DMS153 (cell line): Measurements from ENCODE around the gene ADO.
A peak's percentile ranks its signal among the peaks of the same experiment; 100 is the strongest.
"Not testable (repeated sequence)": the region's sequence is repeated elsewhere in the genome, so short reads cannot be mapped to it uniquely, and the experiment has no call there.

Source experiments
- DNase-seq: peaks from one replicate; lab custom pipeline; 2025; lab: John Stamatoyannopoulos, UW

Gene ADO

DNA sequence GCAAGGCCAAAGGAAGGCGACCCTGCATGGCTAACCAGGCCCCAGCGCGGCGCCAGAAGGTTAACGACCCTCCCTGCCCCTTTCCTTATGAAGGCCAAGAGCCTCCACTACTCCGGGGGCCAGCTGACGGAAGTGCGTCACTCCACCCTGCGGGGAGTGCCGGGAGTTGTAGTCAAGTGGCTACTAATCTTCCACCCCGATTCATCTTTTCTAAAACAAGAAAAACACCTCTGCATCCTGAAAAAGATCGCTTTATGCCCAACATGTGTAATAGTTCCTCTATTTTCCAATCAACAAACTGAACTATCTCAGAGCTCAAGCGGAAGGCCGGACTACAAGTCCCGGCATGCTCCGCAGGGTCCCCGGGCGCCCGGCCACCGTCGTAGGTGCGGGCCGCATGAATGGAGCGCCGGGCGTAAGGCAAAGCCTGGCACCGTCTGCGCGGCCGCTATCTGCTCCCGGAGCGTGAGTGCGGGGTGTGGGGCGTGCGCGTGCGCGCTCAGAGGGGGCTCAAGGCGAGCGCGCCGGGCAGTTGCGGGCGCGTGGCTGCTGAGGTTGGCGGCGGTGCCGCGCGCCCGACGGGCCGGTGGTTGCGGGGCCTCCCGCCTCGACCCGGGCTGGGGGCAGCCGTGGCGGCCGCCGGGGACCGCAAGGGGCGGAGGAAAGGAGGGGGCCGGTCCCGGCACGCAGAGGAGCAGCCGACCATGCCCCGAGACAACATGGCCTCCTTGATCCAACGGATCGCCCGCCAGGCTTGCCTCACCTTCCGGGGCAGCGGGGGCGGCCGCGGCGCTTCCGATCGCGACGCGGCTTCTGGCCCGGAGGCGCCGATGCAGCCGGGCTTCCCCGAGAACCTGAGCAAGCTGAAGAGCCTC is at the start of gene ADO:
Gene ADO, plus strand, starts transcription at position 365 of the 875 bp plus-strand sequence. Its CDS starts 340 bp downstream, at position 705.
- peak; percentile 70 for DNase-seq

- DNase-seq = no peak
Measured at GRCh38 chr10:62754963-62755362, 49.6 kb upstream of the ADO start.

- DNase-seq = no peak
Measured at GRCh38 chr10:62755662-62756653, 48.6 kb upstream of the ADO start.

DNA sequence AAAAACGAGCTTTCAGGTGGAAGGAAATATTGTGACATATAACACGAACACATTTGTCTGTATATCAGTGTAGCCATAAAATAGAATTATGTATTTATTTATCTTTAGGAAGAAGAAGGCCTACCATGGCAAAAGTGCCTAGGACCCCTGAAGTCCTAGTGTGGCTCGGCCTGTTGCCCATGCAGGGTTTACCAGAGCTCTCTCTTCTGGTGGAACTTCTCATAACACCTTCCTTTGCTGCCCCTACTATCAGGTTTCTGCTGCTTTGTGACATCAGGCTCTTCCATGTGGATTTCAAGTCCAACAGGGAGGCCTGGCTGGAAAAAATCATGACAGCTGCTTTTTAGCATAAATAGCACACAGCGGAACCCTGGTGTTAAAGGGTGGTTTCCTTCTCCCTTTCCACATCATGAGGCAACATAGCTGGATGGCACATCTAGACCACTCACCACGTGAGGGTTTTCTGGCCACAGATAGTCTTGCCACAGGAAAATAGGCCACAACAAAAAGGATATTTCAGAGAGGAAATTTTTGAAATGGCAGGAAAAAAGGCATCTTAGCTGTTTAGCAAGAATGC is 44.8 kb upstream of the ADO start:
- DNase-seq = no peak

- DNase-seq = no peak
Measured at GRCh38 chr10:62760401-62760800, 44.1 kb upstream of the ADO start.

DNA sequence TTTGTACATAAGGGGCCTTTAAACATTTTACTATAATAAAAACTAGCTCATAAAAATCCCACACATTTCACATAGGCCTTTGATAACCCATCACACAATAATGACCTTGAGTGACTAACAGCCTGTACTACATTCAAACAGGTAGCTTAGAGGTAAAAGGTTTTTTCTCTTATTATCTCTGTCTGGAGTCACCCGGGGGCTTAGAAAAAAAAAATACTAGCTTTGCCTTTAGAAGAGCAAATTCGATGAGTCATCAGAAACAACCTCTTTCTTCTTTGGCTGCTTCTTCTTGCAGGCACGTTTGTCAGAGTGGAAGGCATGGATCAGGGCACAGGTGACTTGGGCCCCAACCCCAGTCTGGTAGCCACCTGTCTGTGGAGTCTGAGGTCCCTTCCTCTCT is 43.4 kb upstream of the ADO start:
- DNase-seq = no peak

GRCh38 chr10:62763155-62763554 is 41.4 kb upstream of the ADO start:
- DNase-seq = no peak

DNA sequence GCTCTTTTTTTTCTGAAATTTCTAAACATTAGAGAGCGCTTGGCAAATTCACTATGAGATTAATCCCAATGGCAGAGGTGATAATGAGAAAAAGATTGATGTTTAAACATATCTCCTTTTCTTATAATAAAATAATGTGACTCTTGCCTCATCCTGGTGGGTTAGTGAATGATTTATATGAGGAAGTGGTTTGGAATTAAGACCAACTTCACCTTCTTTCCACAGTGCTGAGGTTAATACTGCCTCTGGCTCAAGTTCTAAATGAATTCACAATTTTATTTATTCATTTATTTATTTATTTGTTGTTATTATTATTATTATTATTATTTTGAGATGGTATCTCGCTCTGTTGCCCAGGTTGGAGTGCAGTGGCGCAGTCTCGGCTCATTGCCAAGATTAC is 40.5 kb upstream of the ADO start:
- DNase-seq = no peak

- no peak for DNase-seq
Measured at GRCh38 chr10:62765726-62766125, 38.8 kb upstream of the ADO start.

- no peak for DNase-seq
Measured at GRCh38 chr10:62766386-62766785, 38.1 kb upstream of the ADO start.

DNA sequence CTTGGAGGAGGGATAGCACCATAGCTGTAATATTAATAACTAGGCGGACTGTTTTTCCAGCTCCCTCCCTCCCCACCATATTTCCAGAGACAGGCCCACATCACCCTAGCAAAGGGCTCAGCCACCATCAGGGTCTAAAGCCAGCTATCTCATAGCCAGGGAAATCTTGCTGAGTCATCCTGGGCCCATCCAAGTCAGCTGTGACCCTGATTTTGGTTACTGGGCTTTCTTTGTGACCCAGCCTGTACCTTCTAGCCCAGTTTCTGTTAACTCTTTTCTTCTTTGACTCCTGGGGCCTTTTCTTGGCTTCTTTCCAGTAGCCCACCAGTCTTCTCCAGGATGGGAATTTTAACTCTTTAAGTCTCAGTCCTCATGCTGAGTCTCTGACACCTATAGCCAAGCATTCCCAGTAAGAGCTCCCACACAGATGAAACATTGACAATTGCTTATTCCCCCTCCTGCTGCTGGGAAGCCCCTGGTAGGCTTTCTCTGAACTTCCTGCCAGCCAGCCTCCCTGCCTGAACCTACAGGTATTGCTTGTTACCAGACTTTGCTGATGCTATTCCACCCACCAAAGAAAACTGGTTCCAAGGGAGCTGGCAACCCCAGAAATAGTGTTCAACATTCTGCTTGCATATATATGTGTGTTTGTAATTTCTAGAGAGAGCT is 34.8 kb upstream of the ADO start:
- DNase-seq = no peak

GRCh38 chr10:62772186-62772974 is 32.1 kb upstream of the ADO start:
- no peak for DNase-seq

DNA sequence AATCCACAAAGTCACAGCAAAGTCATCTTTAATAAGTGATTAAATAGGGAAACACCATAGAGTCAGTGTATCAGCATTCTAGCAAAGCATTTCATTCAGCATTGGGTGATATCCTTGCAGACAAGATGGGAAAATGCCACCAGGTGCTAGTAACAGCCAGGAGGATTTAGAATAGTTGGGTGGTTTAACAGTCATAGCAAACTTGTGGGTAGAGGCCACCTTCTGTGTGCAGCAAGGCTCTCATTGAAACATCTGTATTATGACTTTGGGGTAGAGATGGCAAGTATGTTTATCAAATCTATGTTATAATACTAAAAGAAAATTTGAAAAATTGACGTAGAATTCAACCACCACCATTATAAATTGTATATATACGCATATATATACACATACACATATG is 26.4 kb upstream of the ADO start:
- no peak for DNase-seq

GRCh38 chr10:62779487-62780248 is 24.9 kb upstream of the ADO start:
- no peak for DNase-seq

- not testable (repeated sequence) for DNase-seq
Measured at GRCh38 chr10:62784537-62784936, 20.0 kb upstream of the ADO start.

- not testable (repeated sequence) for DNase-seq
Measured at GRCh38 chr10:62788285-62788684, 16.2 kb upstream of the ADO start.

GRCh38 chr10:62788861-62789467 is 15.6 kb upstream of the ADO start:
- no peak for DNase-seq

DNA sequence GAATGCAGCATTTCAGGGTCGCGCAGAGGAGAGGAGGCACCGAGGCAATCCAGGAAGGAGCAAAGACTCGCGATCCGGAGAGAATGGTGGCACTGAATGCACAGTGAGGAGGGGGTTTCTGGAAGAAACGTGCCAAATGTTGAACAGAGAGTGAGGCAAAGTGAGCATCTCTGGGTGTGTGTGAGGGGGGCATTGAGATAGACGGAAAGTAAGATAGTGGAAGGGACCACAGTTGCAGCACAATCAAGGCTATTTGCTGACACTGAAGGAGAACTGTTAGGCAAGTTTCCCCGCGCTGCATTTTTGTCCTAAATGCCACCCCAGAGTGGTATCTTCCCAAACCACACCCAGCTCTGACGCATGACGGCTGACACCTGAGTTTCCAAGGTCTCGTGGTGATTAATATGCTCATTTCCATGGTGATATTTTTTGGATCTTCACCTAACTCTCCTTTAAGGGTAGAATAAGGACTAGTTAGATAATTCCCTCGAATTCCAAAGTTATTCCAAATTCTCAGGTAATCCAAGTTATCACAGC is 14.4 kb upstream of the ADO start:
- no peak for DNase-seq

GRCh38 chr10:62790571-62790970 is 13.9 kb upstream of the ADO start:
- no peak for DNase-seq

DNA sequence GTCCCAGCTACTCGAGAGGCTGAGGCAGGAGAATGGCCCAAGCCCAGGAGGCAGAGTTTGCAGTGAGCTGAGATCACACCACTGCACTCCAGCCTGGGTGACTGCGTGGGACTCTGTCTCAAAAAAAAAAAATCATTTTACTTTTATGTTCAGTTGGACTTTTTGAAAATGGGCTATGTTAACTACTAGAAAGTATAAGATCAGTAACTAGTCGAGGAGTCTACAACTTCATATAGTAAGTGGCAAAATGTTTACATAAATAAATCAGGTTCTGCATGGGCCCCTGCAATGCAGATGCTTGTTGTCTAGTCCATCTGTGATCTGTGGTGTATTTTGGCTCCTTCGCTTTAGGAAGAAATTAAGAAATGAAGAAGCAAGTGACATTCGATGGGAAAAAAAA is 12.3 kb upstream of the ADO start:
- no peak for DNase-seq
